H1 (cell line): ENCODE data around the gene STX17. TPM values are rescaled to one million over a fixed set of nuclear protein-coding genes. Genes with fewer than 3 reads are reported as not detected.

ENCODE experiments used
- FOSL1 ChIP-seq: IDR thresholded peaks from 2 replicates; pipeline ENCODE4 v1.6.1; 2011; ENCODE audit warnings: mild to moderate bottlenecking, low read depth, low read length, moderate library complexity; ENCODE audit not compliant: insufficient read depth
- polyA plus RNA-seq, 7 experiments: library from polyadenylated mRNA; depleted of rRNA in 3 of 7; stranded (reverse) in 5 of 7; unstranded in 2 of 7; fragments of >200 nt in 5 of 7; fragments of 200-250 nt in 2 of 7; gene quantifications; 1 replicate in 5 of 7; 2 replicates in 1 of 7; 4 replicates in 1 of 7; pipeline versions ENCODE4 v1.2.1 to v1.2.3, GENCODE V29; 2011 to 2013; ENCODE audit warnings: missing spikeins in 2 of 7, mixed read lengths in 2 of 7
- total RNA-seq: library from RNA; stranded (reverse); fragmentation: NEBNext Ultra II Directional; extraction: Animal tissue kit (Norgen Biotek cat#: 25700); gene quantifications from 2 replicates; pipeline ENCODE4 v1.2.1, GENCODE V29; 2021

STX17 gene
- total and polyA plus RNA-seq, 2 of the 8 experiments (the other 6 are each of a cell fraction or from before 2014, with no cell fraction given), result 4.5 to 16.3 TPM

- TF ChIP-seq FOSL1, result no peak
These were observed 46.2 kb upstream of the STX17 start (continued) for GRCh38 chr9:99860266-99860665.
